GM21367 (cell line): ENCODE measurements around the gene ATP8A1.
A peak's percentile ranks its signal among the peaks of the same experiment; 100 is the strongest.

Source experiments
- ATAC-seq: cut with Tn5 transposase; IDR thresholded peaks from one replicate; pipeline ENCODE4 v1.9.1; 2021; ENCODE audit not compliant: unreplicated experiment

The ATP8A1 gene

DNA sequence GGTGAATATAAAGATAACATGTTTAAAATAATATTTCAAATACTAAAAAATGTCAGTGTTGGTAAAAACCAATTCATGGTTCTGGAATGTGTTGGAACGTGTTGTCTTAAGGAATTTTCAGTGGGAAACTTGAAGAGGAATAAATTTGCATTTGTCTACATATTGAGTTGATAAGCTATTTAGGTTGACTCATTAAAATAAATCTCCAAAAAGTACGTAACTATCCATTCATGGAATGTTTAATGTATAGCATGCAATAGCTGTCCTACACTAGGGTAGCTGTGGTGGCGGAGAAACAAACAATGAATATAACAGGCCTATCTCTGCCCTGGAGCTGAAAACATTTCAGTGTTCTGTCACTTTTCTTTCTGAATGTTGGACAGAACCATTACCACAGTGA is 239.4 kb downstream of the ATP8A1 start:
- ATAC-seq: no peak

DNA sequence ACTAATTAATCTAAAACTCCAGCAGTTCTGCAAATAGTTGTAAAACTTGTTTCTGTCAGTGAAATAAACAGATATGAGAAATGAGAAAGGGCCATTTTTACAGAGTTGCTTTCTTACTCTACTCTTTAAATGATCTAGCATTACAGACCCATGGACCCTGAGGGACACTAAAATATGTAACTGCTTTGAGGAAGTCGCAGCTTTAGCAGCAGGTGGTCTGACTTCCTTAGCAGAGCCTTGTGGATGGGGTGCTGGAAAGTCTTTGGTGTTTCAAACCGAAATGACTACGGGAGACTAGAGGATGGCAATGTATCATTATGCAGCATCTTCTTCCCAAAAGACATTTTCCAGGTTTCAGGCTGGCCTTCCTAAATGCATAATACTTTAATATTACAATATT is 240.9 kb downstream of the ATP8A1 start:
- ATAC-seq: no peak

DNA sequence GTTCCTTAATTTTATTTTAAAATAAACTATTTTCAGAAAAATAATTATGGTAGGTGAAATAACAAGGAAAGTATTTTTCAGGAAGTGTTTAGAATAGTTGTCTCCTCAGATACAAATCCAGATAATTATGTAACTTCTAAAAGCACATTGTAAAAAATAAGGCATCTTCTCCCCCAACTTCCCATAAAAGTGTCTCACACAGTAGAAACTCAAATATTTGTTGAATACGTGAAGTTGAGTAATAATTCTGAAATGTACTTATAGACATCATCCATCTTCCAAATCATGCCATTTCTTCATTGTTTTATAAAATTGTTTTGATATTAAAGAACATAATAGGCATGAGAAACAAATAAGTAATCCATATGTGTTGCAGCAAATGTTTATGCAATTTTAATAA is 241.6 kb downstream of the ATP8A1 start:
- no peak for ATAC-seq

- ATAC-seq: no peak
Observed at GRCh38 chr4:42412251-42412650, 244.7 kb downstream of the ATP8A1 start.

DNA sequence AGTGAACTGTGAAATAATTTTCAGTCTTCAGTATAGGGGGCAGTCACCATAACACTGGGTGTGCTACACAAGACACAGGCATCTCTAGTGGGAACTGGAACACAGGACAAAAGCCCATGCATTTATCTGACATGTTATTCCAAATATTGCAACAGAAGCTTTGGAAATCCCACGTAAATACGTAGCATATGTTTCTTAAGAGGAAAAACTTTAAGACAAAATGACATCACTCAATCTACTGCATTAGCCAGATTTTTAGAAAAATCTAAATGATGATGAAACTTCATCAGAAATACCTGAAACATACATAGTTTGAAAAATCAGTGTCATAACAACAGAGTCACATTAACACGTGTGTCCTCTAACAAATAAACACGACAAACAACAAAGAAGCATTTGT is 245.1 kb downstream of the ATP8A1 start:
- no peak for ATAC-seq

DNA sequence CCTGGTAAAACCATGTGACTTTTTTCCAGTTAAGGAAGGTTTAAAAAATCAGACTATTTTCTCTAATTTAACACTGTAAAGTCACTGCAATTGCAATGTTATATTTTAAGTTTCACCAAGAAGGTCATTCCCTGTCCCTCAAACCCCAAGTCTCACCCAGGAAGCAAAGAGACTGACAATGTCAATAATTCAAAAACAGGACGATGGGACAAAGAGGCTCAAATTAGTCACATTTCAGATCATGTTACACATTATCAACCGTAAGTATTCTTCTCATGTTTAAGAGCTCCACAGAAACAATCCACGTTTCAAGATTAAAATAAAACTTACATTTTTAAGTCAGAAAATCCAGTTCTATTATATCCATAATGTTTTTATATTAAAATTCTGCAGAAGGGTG is 246.5 kb downstream of the ATP8A1 start:
- ATAC-seq: no peak

GRCh38 chr4:42404001-42404400 is 252.9 kb downstream of the ATP8A1 start:
- no peak for ATAC-seq

DNA sequence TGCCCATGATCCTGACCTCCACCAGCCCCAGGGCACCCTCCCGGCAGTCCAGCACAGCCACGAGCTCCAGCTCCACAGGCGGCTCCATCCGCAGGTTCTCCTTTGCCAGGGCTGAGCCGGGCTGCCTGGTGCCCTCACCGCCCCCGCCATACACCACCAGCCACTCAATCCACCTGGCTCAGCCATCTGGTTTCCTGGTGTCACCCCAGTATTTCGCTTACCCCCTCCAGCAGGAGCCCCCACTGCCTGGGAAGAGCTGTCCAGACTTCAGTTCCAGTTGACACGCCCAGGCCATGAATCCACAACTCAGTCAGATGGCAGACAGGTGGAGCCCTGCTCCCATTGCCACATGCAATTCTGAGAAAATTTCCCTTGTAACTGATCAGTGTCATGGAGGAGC is 255.7 kb downstream of the ATP8A1 start:
- no peak for ATAC-seq

DNA sequence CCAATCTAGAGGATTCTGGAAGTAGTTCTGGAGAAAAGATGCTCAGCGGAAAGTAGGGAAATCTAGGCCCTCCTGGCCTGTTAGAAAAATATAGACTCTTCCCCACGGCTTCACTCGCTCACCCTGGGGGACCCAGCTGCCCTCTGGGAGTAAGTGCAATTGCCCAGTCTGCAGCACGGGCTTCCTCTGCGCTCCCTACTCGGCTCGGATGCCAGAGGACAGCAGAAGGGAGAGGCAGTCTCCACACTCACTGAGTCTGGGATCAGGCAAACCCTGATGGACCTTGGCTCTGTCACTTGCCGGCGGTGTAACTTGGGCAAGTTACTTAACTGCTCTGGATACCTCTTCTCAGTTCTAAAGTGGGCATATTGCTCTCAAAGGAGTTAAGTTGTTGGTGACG is 257.5 kb downstream of the ATP8A1 start:
- no peak for ATAC-seq

- ATAC-seq: no peak
Observed at GRCh38 chr4:42398871-42399331, 258.0 kb downstream of the ATP8A1 start.

- peak; percentile 40 for ATAC-seq
Observed at GRCh38 chr4:42398171-42398870, 258.6 kb downstream of the ATP8A1 start.

DNA sequence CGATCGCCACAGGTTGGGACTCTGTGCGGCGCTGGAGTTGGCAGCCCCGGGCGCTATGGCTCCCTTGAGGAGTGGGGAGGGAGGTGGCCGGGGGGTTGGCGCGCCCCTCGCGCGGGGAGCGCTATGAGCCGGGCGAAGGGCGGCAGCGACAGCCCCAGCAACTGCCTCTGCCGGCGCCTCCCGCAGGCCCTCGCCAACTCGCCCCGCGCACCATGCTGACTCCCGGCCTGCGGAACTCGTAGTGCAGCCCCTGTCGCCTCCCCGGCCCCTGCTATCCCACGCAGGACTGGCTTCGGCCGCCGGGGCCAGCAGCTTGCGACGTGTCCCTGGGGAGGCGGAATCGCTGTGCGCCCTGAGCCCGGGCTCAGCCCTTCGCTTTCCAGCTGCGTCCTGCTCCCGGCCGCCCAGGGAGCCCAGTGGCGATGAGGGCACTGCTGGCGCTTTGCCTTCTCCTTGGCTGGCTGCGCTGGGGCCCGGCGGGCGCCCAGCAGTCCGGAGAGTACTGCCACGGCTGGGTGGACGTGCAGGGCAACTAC is 259.2 kb downstream of the ATP8A1 start:
- ATAC-seq: peak; percentile 22

DNA sequence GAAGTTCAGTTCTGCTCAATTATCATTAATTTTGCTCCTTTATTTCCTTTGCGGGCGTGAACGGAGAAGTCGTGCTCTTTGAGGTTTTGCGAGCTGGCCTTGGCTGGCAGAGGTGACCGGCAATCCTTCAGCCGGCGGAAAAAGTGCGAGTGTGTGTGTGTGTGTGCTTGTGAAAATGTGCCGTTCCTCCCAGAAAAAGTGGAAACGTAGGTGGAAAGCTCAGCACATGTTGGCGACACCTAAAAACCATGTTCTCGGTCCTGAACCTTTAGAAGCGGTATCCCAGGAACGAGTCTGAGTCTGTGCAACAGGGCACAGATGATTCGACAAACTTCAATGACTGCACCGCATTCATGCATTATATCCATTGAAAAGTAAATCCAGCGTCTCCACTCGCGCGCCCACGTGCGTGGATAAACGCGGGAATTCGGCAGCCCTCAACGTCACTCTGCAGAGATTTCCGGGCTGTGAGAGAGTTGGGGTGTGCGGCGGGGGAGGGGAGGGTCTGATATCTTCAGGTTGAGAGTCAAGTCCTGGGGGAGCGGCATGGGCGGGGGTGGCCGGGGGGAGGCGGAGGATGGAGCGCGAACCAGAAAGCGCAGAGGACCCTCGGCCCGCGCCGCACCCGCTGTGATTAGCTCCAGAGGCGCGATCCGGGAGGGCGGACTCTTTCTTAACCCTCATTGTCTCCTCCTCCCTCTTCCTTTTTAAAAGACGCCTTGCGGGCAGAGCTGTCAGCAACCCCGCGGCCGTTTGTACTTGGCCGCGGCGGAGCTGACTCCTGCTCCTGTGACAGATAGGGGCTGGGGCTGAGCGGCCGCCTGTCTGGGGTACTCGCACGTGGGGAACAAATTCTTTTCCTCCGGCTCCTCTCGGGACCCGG is 259.9 kb downstream of the ATP8A1 start, which contains the start of gene SHISA3:
Gene SHISA3, plus strand, starts transcription at position 737 of the 883 bp plus-strand sequence. CDS start 569 bp downstream, outside the sequence.
- peak; percentile 47 for ATAC-seq

DNA sequence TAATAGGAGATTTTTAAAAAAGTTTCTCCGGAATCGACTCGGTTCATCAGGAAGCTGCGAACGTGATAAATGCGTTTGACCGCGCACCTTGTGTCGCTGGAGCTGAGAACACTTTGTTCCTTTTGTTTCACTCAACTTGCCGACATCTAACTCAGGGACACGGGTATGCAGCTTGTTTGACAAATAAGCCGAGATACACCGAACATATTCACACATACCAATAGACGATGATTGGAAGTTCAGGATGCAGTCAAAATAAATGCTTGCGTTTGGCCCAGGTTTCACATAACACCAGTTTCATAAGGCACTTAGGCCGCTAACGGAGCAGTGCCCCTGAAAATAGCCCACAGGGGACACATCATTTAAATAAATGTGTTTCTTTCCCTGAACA is 260.5 kb downstream of the ATP8A1 start:
- no peak for ATAC-seq

DNA sequence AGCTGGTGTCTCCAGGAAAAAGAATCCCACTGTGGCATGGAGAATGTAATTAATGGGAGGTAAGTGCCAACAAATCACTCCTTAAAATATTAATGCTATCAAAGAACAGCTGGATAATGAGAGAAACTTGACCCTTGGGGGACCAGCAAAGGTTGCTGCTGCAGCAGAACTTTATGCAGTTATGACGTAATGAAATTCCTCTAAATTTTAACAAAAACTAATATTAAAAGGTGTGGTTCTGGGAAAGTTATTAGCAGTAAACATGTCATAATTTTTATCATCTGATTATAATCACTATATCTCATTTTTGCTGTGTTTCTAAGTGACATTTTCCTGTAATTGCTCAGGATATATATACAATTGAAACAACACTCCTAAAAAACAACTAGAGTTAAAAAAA is 261.3 kb downstream of the ATP8A1 start:
- ATAC-seq: no peak

DNA sequence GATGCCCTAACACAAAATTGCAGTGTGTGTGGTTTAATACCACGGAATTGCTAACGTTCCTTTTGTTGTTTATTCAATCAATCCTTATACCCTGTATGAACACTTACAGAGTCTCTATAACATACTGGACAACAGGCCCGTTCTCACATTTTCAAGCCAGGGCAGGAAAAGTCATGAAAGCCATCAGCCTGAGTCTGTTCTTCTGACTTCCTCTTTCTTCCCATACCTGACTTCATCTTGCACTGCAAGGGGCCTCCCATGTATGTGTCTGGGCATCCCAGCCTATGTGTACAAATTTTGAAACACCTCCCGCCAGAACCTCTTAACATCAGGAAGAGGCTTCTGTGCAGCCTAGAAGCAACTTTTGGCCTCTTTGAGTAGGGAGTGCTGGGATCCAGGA is 264.5 kb downstream of the ATP8A1 start:
- no peak for ATAC-seq

- no peak for ATAC-seq
Observed at GRCh38 chr4:42391981-42392380, 264.9 kb downstream of the ATP8A1 start.

GRCh38 chr4:42391355-42391664 is 265.6 kb downstream of the ATP8A1 start:
- no peak for ATAC-seq

DNA sequence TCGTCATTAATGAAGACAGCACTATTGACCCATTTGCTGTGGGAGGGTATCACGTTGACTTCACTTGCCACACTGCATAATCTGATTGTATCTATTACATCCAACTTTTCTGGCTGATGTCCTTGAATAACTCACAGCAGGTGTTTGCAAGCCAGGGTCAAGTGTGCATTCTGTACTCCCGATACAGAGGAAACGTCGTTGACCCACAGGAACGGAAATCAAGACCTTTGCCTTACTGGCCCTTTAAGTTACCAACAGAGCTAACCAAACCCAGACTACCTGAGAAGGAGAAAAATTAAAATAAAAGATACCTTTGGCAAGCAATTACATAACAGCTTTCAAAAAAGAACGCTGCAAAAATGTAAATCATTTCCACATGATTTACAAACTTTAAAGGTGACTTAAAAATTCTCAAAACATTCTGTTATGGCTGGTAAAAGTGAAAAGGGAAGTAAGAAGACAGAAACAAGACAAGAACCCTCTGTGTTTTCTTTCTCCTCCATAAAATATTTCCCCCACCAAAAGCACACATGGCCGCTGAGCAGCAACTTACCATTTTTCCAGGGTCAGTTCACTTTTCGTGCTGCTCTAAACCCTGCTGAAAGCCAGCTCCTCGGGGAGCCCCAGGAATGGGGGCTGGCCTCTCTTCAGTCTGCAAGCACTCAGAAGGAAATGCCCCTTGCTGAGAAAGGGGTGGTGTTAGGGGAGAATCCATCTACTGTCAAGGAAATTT is 266.1 kb downstream of the ATP8A1 start:
- ATAC-seq: no peak

DNA sequence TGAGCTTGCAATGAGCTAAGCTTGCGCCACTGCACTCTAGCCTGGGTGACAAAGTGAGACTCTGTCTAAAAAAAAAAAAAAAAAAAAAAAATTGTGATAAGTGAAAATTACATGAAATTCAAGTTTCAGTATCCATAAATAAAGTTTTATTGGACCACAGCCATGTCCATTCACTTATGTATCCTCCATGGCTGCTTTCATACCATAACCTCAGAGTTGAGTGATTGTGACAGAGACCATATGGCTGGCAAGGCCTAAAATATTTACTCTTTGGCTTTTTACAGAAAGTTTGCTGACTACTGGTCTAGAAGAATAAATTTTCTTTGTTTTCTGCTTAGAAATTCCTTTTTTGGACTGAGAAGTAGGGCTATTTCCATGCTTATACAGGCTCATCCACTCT is 271.4 kb downstream of the ATP8A1 start:
- no peak for ATAC-seq

DNA sequence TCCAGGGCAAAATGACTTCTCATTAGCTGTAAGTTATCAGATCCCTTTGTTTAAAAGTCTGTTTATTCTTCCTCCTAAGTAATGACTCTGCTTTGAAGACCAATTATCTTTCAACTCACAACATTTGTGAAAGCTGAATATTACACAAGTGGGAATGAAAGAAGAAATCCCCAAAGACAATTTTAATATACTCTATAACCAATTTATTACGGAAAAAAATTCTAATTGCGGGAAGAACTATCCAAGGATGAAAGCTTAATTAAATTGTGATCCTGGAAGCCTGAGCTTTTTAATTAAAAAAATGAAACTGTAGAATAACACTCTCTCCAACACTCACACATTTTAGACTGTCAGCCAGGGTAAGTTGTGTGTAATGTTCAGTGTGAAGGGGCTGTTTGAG is 275.2 kb downstream of the ATP8A1 start:
- no peak for ATAC-seq
